CD4-positive, alpha-beta T cell (primary cell): Measurements from ENCODE around the gene PPP2R2C. TPM values are rescaled to one million over a fixed set of nuclear protein-coding genes. Genes with fewer than 3 reads are reported as not detected.

Source experiments
- ATAC-seq: fragments of 200-7000 bp; cut with Tn5 transposase; one replicate; pipeline ENCODE4 v1.10.0; 2022; ENCODE audit warnings: mild to moderate bottlenecking; ENCODE audit not compliant: poor library complexity
- CTCF ChIA-PET: fragments of 350-600 bp; sonication (Branson Sonifier 250); formaldehyde crosslinking; loops from one replicate; lab custom pipeline; 2021; ENCODE audit warnings: antibody characterized with exemption, inconsistent platforms; lab: Charles Lee
- POLR2A ChIA-PET: fragments of 350-600 bp; sonication (Branson Sonifier 250); formaldehyde crosslinking; loops from one replicate; lab custom pipeline; 2021; ENCODE audit warnings: antibody characterized with exemption, inconsistent platforms; lab: Charles Lee
- DNase-seq, 14 experiments: peaks; one replicate each; pipeline ENCODE4 v3.0.0-alpha.2; 2013 to 2020; ENCODE audit warnings: mixed read lengths in 2 of 14
- H3K27ac ChIP-seq, 2 donors: one replicate each; pipeline versions ENCODE4 v1.5.1 to v1.7.0; 2013; ENCODE audit warnings: low read length in 2 of 2, low read depth in 1 of 2, mild to moderate bottlenecking in 1 of 2
- H3K27me3 ChIP-seq, 2 experiments: 1 replicate in 1 of 2; 2 replicates in 1 of 2; pipeline versions ENCODE4 v1.6.1 to v1.7.0; 2013; ENCODE audit warnings: low read length in 2 of 2, control low read depth in 1 of 2, mild to moderate bottlenecking in 1 of 2, moderate library complexity in 1 of 2; ENCODE audit not compliant: insufficient read depth in 2 of 2, control insufficient read depth in 1 of 2
- H3K36me3 ChIP-seq: one replicate; pipeline ENCODE4 v1.6.1; 2013; ENCODE audit warnings: low read length, control low read depth; ENCODE audit not compliant: insufficient read depth
- H3K4me1 ChIP-seq: one replicate; pipeline ENCODE4 v1.6.1; 2013; ENCODE audit warnings: low read length, control low read depth; ENCODE audit not compliant: insufficient read depth
- H3K4me3 ChIP-seq: one replicate; pipeline ENCODE4 v1.5.1; 2013; ENCODE audit warnings: mild to moderate bottlenecking, low read length, moderate library complexity
- H3K9me3 ChIP-seq, 2 experiments: 1 replicate in 1 of 2; 2 replicates in 1 of 2; pipeline versions ENCODE4 v1.6.1 to v1.7.0; 2013; ENCODE audit warnings: low read length in 2 of 2, mild to moderate bottlenecking in 2 of 2, control low read depth in 1 of 2, moderate library complexity in 1 of 2; ENCODE audit not compliant: control insufficient read depth in 1 of 2, insufficient read depth in 1 of 2
- H3K27ac Mint-ChIP-seq: one replicate; pipeline ENCODE4 v1.8.0; 2020; ENCODE audit warnings: mixed read lengths
- H3K27me3 Mint-ChIP-seq: one replicate; pipeline ENCODE4 v1.8.0; 2021; ENCODE audit warnings: mixed read lengths
- H3K36me3 Mint-ChIP-seq: one replicate; pipeline ENCODE4 v1.8.0; 2021; ENCODE audit warnings: low read depth, mixed read lengths
- H3K4me1 Mint-ChIP-seq: one replicate; pipeline ENCODE4 v1.8.0; 2021; ENCODE audit warnings: low read depth, mixed read lengths
- H3K4me3 Mint-ChIP-seq: one replicate; pipeline ENCODE4 v1.8.0; 2020; ENCODE audit warnings: mild to moderate bottlenecking, mixed read lengths
- H3K9me3 Mint-ChIP-seq: one replicate; pipeline ENCODE4 v1.8.0; 2020; ENCODE audit warnings: mixed read lengths
- intact Hi-C, 2 experiments: fragments of 100-400 bp; cut with DNase I in 1 of 2; cut with micrococcal nuclease in 1 of 2; formaldehyde crosslinking; loops; one replicate each; pipeline versions ENCODE4 v1.15.1 to v1.9.0; 2023 to 2025; cut with DNase I, micrococcal nuclease
- total RNA-seq, 174 experiments: library from RNA in 2 of 174; stranded (reverse) in 2 of 174; gene quantifications; one replicate each; pipeline ENCODE4 v1.2.3 and lab custom pipeline; 2021 to 2026
- TF ChIP-seq, protein P1 (sequence below): fragments of 200-600 bp; IDR thresholded peaks from one replicate; pipeline ENCODE4 v1.8.0; 2022; ENCODE audit warnings: antibody characterized with exemption, mild to moderate bottlenecking

PPP2R2C gene
- total RNA-seq, 2 experiments from 2014 or later = not detected

DNA sequence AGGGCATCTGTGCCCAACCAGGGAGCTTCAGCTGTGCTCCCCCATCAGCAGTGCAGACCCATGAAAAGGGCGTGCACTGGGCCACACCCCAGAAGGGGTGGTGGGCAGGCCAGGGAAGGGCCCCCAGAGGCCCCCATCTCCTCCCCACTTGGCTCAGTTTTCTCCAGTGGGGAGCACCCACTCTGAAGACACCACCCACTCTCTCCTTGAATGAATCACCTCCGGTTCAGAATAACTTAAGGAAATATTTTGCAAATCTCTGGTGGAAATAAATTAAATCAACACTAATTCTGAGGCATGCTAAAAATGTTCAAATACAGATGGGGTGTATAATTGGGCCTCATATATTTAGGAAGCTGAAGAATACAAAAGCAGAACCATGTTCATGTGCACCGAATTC is 41.3 kb upstream of the PPP2R2C start:
- CTCF ChIA-PET = no interaction called here
- intact Hi-C loops = no loop called here
- no peak overlapping the region for H3K4me3 Mint-ChIP-seq

GRCh38 chr4:6509587-6509986 is 37.2 kb upstream of the PPP2R2C start:
- TF ChIP-seq, protein P1, sequence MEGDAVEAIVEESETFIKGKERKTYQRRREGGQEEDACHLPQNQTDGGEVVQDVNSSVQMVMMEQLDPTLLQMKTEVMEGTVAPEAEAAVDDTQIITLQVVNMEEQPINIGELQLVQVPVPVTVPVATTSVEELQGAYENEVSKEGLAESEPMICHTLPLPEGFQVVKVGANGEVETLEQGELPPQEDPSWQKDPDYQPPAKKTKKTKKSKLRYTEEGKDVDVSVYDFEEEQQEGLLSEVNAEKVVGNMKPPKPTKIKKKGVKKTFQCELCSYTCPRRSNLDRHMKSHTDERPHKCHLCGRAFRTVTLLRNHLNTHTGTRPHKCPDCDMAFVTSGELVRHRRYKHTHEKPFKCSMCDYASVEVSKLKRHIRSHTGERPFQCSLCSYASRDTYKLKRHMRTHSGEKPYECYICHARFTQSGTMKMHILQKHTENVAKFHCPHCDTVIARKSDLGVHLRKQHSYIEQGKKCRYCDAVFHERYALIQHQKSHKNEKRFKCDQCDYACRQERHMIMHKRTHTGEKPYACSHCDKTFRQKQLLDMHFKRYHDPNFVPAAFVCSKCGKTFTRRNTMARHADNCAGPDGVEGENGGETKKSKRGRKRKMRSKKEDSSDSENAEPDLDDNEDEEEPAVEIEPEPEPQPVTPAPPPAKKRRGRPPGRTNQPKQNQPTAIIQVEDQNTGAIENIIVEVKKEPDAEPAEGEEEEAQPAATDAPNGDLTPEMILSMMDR = no peak
- Histone ChIP-seq H3K27ac (no peak overlapping the region), H3K4me3 (no peak overlapping the region), H3K9me3 (peaks cover 4 to 17% of the 10 kb centered on the region in 2 experiments), H3K27me3 (no peaks in the 10 kb centered on the region), H3K36me3 (no peaks in the 10 kb centered on the region), H3K4me1 (no peaks in the 10 kb centered on the region)
- CTCF ChIA-PET = no interaction called here
- POLR2A ChIA-PET = no interaction called here
- DNase-seq (no peak), ATAC-seq (no peak)
- intact Hi-C loops = no loop called here
- Mint-ChIP-seq H3K4me3 (no peak overlapping the region), H3K4me1 (no peaks in the 10 kb centered on the region), H3K9me3 (peaks cover 6% of the 10 kb centered on the region), H3K27ac (no peak overlapping the region), H3K36me3 (no peaks in the 10 kb centered on the region), H3K27me3 (peaks cover 6% of the 10 kb centered on the region)

More for the DNA sequence above, 41.3 kb upstream of the PPP2R2C start:
- no peaks in the 10 kb centered on the region for H3K4me1 ChIP-seq
- H3K27me3 Mint-ChIP-seq = peaks cover 20% of the 10 kb centered on the region
- no peaks in the 10 kb centered on the region for H3K4me1 Mint-ChIP-seq
- H3K4me3 ChIP-seq = no peak overlapping the region
- POLR2A ChIA-PET = no interaction called here
- H3K27ac Mint-ChIP-seq = no peak overlapping the region
- H3K9me3 ChIP-seq = peaks cover 0 to 13% of the 10 kb centered on the region in 2 experiments
- no peak overlapping the region for H3K27ac ChIP-seq
- peaks cover 0 to 7% of the 10 kb centered on the region in 2 experiments for H3K27me3 ChIP-seq
- no peaks in the 10 kb centered on the region for H3K36me3 Mint-ChIP-seq
- no peaks in the 10 kb centered on the region for H3K36me3 ChIP-seq
- no peak for DNase-seq
- no peak for ATAC-seq
- TF ChIP-seq, protein P1 = no peak
- peaks cover 3% of the 10 kb centered on the region for H3K9me3 Mint-ChIP-seq

DNA sequence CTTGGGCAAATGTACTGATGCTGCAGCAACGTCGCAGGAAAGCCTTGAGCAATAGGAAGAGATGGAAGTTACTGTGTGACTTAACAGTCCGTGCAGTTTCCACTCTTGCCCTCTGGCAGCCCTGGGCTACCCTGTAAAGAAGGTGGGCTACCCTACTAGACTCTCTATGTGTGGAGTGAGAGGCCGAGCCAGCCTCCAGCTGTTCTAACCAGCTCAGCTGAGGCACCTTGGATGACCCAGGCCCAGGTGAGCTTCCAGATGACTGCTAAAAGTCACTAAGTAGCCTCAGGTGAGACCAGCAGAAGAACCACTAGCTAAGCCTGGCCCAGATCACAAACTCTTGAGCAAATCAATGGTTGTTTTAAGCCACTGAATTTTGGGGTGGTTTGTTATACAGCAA is 34.9 kb upstream of the PPP2R2C start:
- H3K4me3 Mint-ChIP-seq = no peak overlapping the region
- no peak overlapping the region for H3K27ac Mint-ChIP-seq
- H3K36me3 Mint-ChIP-seq = no peaks in the 10 kb centered on the region
- ChIA-PET CTCF (no interaction called here), POLR2A (no interaction called here)
- H3K27me3 Mint-ChIP-seq = peaks cover 22% of the 10 kb centered on the region
- ATAC-seq (no peak), DNase-seq (peak in 1 of 14 experiments; percentile 1)
- Histone ChIP-seq H3K4me3 (no peak overlapping the region), H3K9me3 (peaks cover 17 to 20% of the 10 kb centered on the region in 2 experiments), H3K27me3 (no peaks in the 10 kb centered on the region), H3K27ac (no peak overlapping the region), H3K36me3 (no peaks in the 10 kb centered on the region), H3K4me1 (no peaks in the 10 kb centered on the region)
- intact Hi-C loops = no loop called here
- no peaks in the 10 kb centered on the region for H3K4me1 Mint-ChIP-seq
- TF ChIP-seq, protein P1 = no peak
- H3K9me3 Mint-ChIP-seq = peaks cover 15% of the 10 kb centered on the region
